ENCODE data around the gene ZBTB16.

The ZBTB16 gene

DNA sequence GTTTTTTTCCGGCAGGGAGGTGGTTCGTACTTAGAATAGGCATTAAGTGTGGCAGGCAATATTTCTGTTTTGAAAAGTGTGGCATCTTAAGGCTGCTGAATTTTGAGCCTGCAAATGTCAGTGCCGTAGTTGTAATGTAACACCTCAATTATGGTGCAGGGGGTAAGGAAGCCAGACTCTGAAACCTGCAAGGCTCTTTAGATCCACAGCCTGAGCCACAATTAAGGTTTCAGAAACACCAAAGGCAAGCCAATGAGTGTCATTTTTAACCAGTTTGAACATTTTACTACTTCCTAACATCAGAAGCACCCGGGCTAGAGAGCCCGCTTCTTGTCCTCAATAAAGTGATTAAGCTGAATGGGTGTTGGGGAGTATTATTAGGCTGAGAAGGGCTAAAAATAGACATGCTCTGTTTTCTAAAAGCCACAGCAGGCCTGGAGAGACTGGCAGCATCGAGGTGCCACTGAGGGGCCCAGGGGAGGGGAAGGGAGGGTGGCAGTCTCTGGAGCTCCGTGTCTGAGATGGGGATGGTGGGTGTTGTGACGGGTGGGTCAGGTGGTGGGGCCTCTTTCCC is 113.4 kb downstream of the ZBTB16 start:
- H3K4me3 ChIP-seq (replicated peaks; ENCODE audit: low read depth, low read length), result no peak overlapping the region
- TF ChIP-seq, protein P1, sequence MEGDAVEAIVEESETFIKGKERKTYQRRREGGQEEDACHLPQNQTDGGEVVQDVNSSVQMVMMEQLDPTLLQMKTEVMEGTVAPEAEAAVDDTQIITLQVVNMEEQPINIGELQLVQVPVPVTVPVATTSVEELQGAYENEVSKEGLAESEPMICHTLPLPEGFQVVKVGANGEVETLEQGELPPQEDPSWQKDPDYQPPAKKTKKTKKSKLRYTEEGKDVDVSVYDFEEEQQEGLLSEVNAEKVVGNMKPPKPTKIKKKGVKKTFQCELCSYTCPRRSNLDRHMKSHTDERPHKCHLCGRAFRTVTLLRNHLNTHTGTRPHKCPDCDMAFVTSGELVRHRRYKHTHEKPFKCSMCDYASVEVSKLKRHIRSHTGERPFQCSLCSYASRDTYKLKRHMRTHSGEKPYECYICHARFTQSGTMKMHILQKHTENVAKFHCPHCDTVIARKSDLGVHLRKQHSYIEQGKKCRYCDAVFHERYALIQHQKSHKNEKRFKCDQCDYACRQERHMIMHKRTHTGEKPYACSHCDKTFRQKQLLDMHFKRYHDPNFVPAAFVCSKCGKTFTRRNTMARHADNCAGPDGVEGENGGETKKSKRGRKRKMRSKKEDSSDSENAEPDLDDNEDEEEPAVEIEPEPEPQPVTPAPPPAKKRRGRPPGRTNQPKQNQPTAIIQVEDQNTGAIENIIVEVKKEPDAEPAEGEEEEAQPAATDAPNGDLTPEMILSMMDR (IDR thresholded peaks at IDR 0.05; ENCODE audit: low read depth, low read length, missing control alignments), result no peak
- no peak for DNase-seq (ENCODE audit: extremely low read depth, low read depth)

DNA sequence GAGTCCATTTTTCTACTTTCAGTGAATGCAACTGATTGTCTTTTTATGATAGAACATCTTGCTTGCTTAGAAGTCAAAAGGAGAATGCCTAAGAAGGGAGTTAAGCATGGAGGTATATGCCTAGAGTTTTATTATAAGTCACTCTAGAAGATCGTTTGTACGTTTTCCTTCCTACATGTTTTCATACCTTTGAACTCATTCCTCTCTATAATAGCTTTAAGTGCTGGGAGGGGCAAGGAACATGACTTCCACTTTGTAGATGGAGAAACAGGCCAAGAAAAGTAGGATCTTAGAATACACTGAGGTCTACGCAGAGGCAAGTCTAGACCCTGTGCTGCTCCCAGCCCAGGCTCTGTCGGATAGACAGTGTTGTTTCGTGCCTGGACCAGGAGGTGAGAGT is 114.3 kb downstream of the ZBTB16 start:
- no peak overlapping the region for H3K4me3 ChIP-seq (replicated peaks; ENCODE audit: low read depth, low read length)
- TF ChIP-seq, protein P1 (IDR thresholded peaks at IDR 0.05; ENCODE audit: low read depth, low read length, missing control alignments), result no peak
- no peak for DNase-seq (ENCODE audit: extremely low read depth, low read depth)

DNA sequence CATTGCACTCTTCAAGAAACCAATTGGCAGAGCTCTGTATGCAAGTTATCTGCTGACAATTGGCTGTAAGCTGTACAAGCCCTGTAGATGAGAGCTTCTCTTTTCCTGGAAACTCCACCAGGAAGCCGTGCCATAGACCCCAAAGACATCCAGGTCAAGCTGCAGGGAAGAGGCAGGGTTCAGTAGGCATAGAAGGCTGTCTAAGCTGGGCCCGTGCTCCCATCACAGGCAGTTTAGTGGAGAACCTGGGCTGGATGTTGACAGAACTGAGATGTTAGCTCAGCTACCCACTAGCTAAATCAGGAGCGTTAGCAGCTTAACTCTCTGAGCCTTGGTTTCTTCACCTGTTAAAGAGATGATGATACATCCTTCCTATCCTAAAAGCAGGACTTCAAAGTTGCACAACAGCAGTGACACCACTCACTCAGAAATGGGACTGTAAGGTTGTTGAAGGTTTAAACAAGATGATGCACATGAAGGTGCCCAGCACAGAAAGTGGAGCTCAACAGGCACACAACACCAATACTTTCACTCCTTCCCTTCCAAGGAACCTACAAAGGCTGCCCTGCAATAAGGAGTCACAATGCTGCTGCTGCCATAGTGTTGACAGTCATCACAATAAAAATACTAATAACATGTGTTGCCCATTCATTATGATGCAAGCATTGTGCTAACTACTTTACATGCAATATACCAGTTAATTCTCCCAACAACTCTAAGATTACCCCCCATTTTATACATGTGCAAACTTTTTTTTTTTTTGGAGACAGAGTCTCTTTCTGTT is 115.4 kb downstream of the ZBTB16 start:
- H3K4me3 ChIP-seq (replicated peaks; ENCODE audit: low read depth, low read length), result no peak overlapping the region
- TF ChIP-seq, protein P1 (IDR thresholded peaks at IDR 0.05; ENCODE audit: low read depth, low read length, missing control alignments), result no peak
- no peak for DNase-seq (ENCODE audit: extremely low read depth, low read depth)

DNA sequence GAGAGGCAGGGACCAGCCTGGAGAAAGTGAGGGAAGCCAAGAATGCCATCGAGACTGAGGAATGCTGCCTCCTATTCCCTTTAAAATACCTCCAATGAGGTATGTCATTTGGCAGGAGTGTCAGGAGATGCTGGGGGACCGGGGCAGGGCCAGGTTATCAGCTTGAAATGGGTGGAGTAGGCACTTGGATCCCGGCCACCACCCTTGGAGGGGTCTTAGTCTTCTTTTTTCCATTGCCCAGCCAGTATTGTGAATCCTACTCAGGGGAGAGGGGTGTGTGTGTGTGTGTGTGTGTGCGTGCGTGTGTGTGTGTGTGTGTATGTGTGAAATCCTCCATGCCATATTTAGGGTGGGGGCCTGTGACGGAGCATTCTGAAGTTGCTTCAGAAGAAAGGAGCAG is 116.2 kb downstream of the ZBTB16 start:
- TF ChIP-seq, protein P1 (IDR thresholded peaks at IDR 0.05; ENCODE audit: low read depth, low read length, missing control alignments), result no peak

DNA sequence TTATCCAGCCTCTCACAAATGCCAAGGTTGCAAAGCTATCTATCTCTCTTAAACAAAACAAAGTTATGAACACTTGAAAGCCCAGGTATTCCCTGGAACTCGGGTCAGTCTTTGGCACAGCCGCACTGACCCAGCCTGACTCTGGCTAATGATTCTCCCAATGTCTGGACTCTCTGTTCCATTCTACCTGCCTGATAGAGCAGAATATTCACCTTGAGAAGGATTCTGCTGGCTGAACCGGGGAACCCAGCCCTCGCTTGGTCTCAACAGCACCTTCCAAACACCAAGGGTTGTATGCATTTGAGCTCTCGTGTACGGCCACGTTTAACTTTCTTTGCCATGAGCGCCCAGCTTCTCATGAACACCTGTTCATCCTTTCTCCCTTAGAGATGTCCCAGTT is 116.8 kb downstream of the ZBTB16 start:
- TF ChIP-seq, protein P1 (IDR thresholded peaks at IDR 0.05; ENCODE audit: low read depth, low read length, missing control alignments), result no peak
- no peak overlapping the region for H3K4me3 ChIP-seq (replicated peaks; ENCODE audit: low read depth, low read length)
- no peak for DNase-seq (ENCODE audit: extremely low read depth, low read depth)

More for the DNA sequence above, 116.2 kb downstream of the ZBTB16 start:
- DNase-seq (ENCODE audit: extremely low read depth, low read depth), result no peak
- no peak overlapping the region for H3K4me3 ChIP-seq (replicated peaks; ENCODE audit: low read depth, low read length)

DNA sequence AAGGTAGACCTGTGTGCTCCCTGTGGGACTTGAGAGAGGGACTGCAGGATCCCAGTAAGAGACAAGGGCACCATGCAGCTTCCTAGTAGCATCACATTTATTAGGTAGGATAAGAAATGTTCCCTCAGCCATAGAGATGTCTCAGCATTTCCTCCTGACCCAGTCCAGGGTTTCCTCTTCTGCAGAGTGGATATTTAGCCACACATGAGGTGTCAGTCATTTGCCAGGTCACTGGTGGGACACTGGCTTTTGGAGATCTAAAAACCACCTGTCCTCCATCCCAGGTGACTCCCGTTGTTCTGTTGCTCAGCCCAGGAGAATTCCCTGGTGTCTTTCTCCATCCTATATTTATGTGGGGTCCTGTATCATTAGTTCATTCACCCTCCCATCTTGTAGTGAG is 119.1 kb downstream of the ZBTB16 start:
- DNase-seq (ENCODE audit: extremely low read depth, low read depth), result no peak
- H3K4me3 ChIP-seq (replicated peaks; ENCODE audit: low read depth, low read length), result no peak overlapping the region
- TF ChIP-seq, protein P1 (IDR thresholded peaks at IDR 0.05; ENCODE audit: low read depth, low read length, missing control alignments), result no peak

Measured in HFF-Myc (cell line).